ENCODE measurements around the gene COPRS.
"Not testable (repeated sequence)": the region's sequence is repeated elsewhere in the genome, so short reads cannot be mapped to it uniquely, and the experiment has no call there.

COPRS gene

GRCh38 chr17:31843070-31843745 is 15.8 kb downstream of the COPRS start:
- no peak for DNase-seq

- peak; percentile 69 for DNase-seq
Observed at GRCh38 chr17:31842195-31843069, 16.6 kb downstream of the COPRS start.

GRCh38 chr17:31841850-31842194 is 17.2 kb downstream of the COPRS start:
- no peak for DNase-seq

GRCh38 chr17:31838636-31839225 is 20.3 kb downstream of the COPRS start:
- no peak for DNase-seq

- no peak for DNase-seq
Observed at GRCh38 chr17:31835984-31836383, 23.1 kb downstream of the COPRS start.

- DNase-seq, result no peak
Observed at GRCh38 chr17:31834448-31834847, 24.6 kb downstream of the COPRS start.

GRCh38 chr17:31832746-31833145 is 26.3 kb downstream of the COPRS start:
- DNase-seq, result no peak

GRCh38 chr17:31830971-31831858 is 27.8 kb downstream of the COPRS start:
- no peak for DNase-seq

- no peak for DNase-seq
Observed at GRCh38 chr17:31829649-31830048, 29.4 kb downstream of the COPRS start.

GRCh38 chr17:31828955-31829354 is 30.1 kb downstream of the COPRS start:
- DNase-seq, result not testable (repeated sequence)

GRCh38 chr17:31825961-31826691 is 32.9 kb downstream of the COPRS start:
- peak; percentile 67 for DNase-seq

- DNase-seq, result no peak
Observed at GRCh38 chr17:31824766-31825360, 34.2 kb downstream of the COPRS start.

GRCh38 chr17:31823014-31823413 is 36.0 kb downstream of the COPRS start:
- no peak for DNase-seq

- no peak for DNase-seq
Observed at GRCh38 chr17:31820691-31821435, 38.2 kb downstream of the COPRS start.

- no peak for DNase-seq
Observed at GRCh38 chr17:31819578-31819977, 39.5 kb downstream of the COPRS start.

- DNase-seq, result not testable (repeated sequence)
Observed at GRCh38 chr17:31818863-31819262, 40.2 kb downstream of the COPRS start.

- DNase-seq, result no peak
Observed at GRCh38 chr17:31815212-31815730, 43.8 kb downstream of the COPRS start.

- DNase-seq, result no peak
Observed at GRCh38 chr17:31811101-31811500, 47.9 kb downstream of the COPRS start.

GRCh38 chr17:31809876-31810275 is 49.2 kb downstream of the COPRS start:
- not testable (repeated sequence) for DNase-seq

GRCh38 chr17:31808521-31809050 is 50.5 kb downstream of the COPRS start:
- DNase-seq, result no peak
